Neuronal stem cell (in vitro differentiated cells): ENCODE measurements around the gene GAGE12J.
"Not testable (repeated sequence)": the region's sequence is repeated elsewhere in the genome, so short reads cannot be mapped to it uniquely, and the experiment has no call there.

Experiments used
- DNase-seq: peaks from one replicate; pipeline ENCODE4 v3.0.0-alpha.2; 2013; ENCODE audit warnings: low spot score
- H2AFZ ChIP-seq: one replicate; pipeline ENCODE4 v1.6.1; 2013; ENCODE audit warnings: mild to moderate bottlenecking, low read length, inconsistent platforms
- H2AK5ac ChIP-seq: 2 replicates; pipeline ENCODE4 v1.6.1; 2013; ENCODE audit warnings: low read depth, mild to moderate bottlenecking, inconsistent platforms, low read length, moderate library complexity, mixed read lengths
- H2BK120ac ChIP-seq: 2 replicates; pipeline ENCODE4 v1.6.1; 2013; ENCODE audit warnings: low read depth, mild to moderate bottlenecking, inconsistent platforms, low read length, moderate library complexity, mixed read lengths
- H2BK12ac ChIP-seq: one replicate; pipeline ENCODE4 v1.6.1; 2013; ENCODE audit warnings: low read length, inconsistent platforms
- H2BK15ac ChIP-seq: 2 replicates; pipeline ENCODE4 v1.6.1; 2013; ENCODE audit warnings: mild to moderate bottlenecking, low read length, inconsistent platforms, mixed read lengths
- H2BK5ac ChIP-seq: one replicate; pipeline ENCODE4 v1.6.1; 2013; ENCODE audit warnings: inconsistent platforms, mild to moderate bottlenecking, low read length, moderate library complexity
- H3K14ac ChIP-seq: one replicate; pipeline ENCODE4 v1.6.1; 2013; ENCODE audit warnings: low read length, inconsistent platforms
- H3K18ac ChIP-seq: 2 replicates; pipeline ENCODE4 v1.6.1; 2013; ENCODE audit warnings: low read length, inconsistent platforms
- H3K23ac ChIP-seq: 2 replicates; pipeline ENCODE4 v1.6.1; 2013; ENCODE audit warnings: low read depth, mild to moderate bottlenecking, mixed read lengths, low read length, inconsistent platforms; ENCODE audit not compliant: poor library complexity
- H3K27ac ChIP-seq: replicated peaks from 3 replicates; pipeline ENCODE4 v1.5.1; 2013; ENCODE audit warnings: low read length, inconsistent platforms
- H3K27me3 ChIP-seq, 3 experiments: 2 replicates each; pipeline ENCODE4 v1.6.1; 2013; ENCODE audit warnings: low read length in 3 of 3, mild to moderate bottlenecking in 2 of 3, inconsistent platforms in 1 of 3, low read depth in 1 of 3, mixed read lengths in 1 of 3, moderate library complexity in 1 of 3; ENCODE audit not compliant: control insufficient read depth in 3 of 3, insufficient read depth in 3 of 3
- H3K36me3 ChIP-seq, 2 donors: replicated peaks in 1 of 2; 2 replicates each; pipeline ENCODE4 v1.6.1; 2013; ENCODE audit warnings: low read length in 2 of 2; ENCODE audit not compliant: control insufficient read depth in 2 of 2, insufficient read depth in 2 of 2
- H3K4ac ChIP-seq: 2 replicates; pipeline ENCODE4 v1.6.1; 2013; ENCODE audit warnings: inconsistent platforms, mild to moderate bottlenecking, low read length, moderate library complexity
- H3K4me1 ChIP-seq, 2 donors: 1 replicate in 1 of 2; 2 replicates in 1 of 2; pipeline ENCODE4 v1.6.1; 2013; ENCODE audit warnings: low read length in 2 of 2, low read depth in 1 of 2; ENCODE audit not compliant: control insufficient read depth in 2 of 2, insufficient read depth in 1 of 2
- H3K4me2 ChIP-seq: one replicate; pipeline ENCODE4 v1.6.1; 2013; ENCODE audit warnings: mild to moderate bottlenecking, low read length, inconsistent platforms; ENCODE audit not compliant: insufficient read depth, poor library complexity, severe bottlenecking
- H3K4me3 ChIP-seq, 2 donors: 2 replicates each; pipeline ENCODE4 v1.5.1; 2013; ENCODE audit warnings: low read length in 2 of 2, mild to moderate bottlenecking in 2 of 2, inconsistent platforms in 1 of 2, moderate library complexity in 1 of 2
- H3K79me1 ChIP-seq: one replicate; pipeline ENCODE4 v1.6.1; 2013; ENCODE audit warnings: low read depth, mild to moderate bottlenecking, inconsistent platforms, low read length, moderate library complexity
- H3K9ac ChIP-seq: one replicate; pipeline ENCODE4 v1.6.1; 2013; ENCODE audit warnings: mild to moderate bottlenecking, low read depth, low read length, inconsistent platforms; ENCODE audit not compliant: poor library complexity
- H3K9me3 ChIP-seq, 2 donors: replicated peaks in 1 of 2; 2 replicates each; pipeline versions ENCODE3 to v1.6.1; 2013; ENCODE audit warnings: low read length in 2 of 2, mild to moderate bottlenecking in 2 of 2, inconsistent platforms in 1 of 2, low read depth in 1 of 2, mixed read lengths in 1 of 2, moderate library complexity in 1 of 2; ENCODE audit not compliant: control insufficient read depth in 2 of 2, insufficient read depth in 1 of 2
- H4K8ac ChIP-seq: one replicate; pipeline ENCODE4 v1.6.1; 2013; ENCODE audit warnings: low read depth, mild to moderate bottlenecking, inconsistent platforms, low read length, moderate library complexity
- H4K91ac ChIP-seq: one replicate; pipeline ENCODE4 v1.6.1; 2013; ENCODE audit warnings: low read length, low read depth, mild to moderate bottlenecking, inconsistent platforms; ENCODE audit not compliant: poor library complexity
- WGBS, 2 donors: extraction: QIAGEN DNeasy Blood & Tissue Kit; methylation state at CpG; one replicate each; pipeline ENCODE4 v1.1.7; 2013; ENCODE audit warnings: missing lambda C conversion rate in 2 of 2, mixed read lengths in 1 of 2; ENCODE audit not compliant: insufficient read length in 2 of 2, insufficient replicate concordance in 1 of 2; ENCODE audit errors: extremely low coverage in 2 of 2; 5-methylcytosine and 5-hydroxymethylcytosine counted together

The GAGE12J gene

GRCh38 chrX:49322266-49322665 lies 429 bp downstream of the GAGE12J start:
- H3K14ac ChIP-seq, H3K23ac ChIP-seq, H3K4me2 ChIP-seq, H3K4ac ChIP-seq, H2BK5ac ChIP-seq, H4K91ac ChIP-seq, H3K9me3 ChIP-seq, H3K4me3 ChIP-seq, H3K4me1 ChIP-seq, H3K36me3 ChIP-seq, H3K27ac ChIP-seq, H2BK120ac ChIP-seq, H3K27me3 ChIP-seq, H4K8ac ChIP-seq, H2BK15ac ChIP-seq, H2BK12ac ChIP-seq, H3K79me1 ChIP-seq, DNase-seq, H3K9ac ChIP-seq, H2AFZ ChIP-seq, H2AK5ac ChIP-seq, H3K18ac ChIP-seq: not testable (repeated sequence)
- no CpG with 5 or more reads among the region's 27 CpGs for WGBS, 2 donors

GRCh38 chrX:49323735-49324134 lies 1.9 kb downstream of the GAGE12J start:
- not testable (repeated sequence) for H3K9ac ChIP-seq, H3K23ac ChIP-seq, H3K18ac ChIP-seq, H2BK15ac ChIP-seq, H4K91ac ChIP-seq, H3K79me1 ChIP-seq, H3K27ac ChIP-seq, H2AK5ac ChIP-seq, H4K8ac ChIP-seq, H2BK120ac ChIP-seq, DNase-seq, H3K27me3 ChIP-seq, H2BK5ac ChIP-seq, H3K4me1 ChIP-seq, H2AFZ ChIP-seq, H3K14ac ChIP-seq, H3K4ac ChIP-seq, H2BK12ac ChIP-seq, H3K36me3 ChIP-seq, H3K9me3 ChIP-seq, H3K4me3 ChIP-seq, H3K4me2 ChIP-seq
- WGBS, 2 donors = no CpG with 5 or more reads among the region's 7 CpGs

DNA sequence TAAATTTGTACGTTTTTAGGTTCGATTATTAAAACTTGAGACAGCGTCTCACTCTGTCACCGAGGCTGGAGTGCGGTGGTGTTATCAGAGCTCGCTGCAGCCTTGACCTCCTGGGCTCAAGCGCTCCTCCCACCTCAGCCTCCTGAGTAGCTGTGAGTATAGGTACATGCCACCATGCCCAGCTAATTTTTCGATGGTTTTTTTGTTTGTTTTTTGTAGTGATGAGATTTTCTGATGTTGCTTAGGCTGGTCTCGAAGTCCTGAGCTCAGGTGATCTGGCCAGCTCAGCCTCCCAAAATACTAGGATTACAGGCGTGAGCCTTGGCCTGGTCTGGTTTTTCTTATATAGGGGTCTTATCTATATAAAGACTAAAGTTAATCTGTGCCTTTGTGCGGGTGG lies 8.6 kb downstream of the GAGE12J start:
- H3K79me1 ChIP-seq, H3K14ac ChIP-seq, H2BK120ac ChIP-seq, H3K18ac ChIP-seq, H2BK12ac ChIP-seq, H4K8ac ChIP-seq, DNase-seq, H3K4me2 ChIP-seq, H3K9ac ChIP-seq, H3K4me1 ChIP-seq, H2BK5ac ChIP-seq, H3K4me3 ChIP-seq, H3K27ac ChIP-seq, H3K36me3 ChIP-seq, H4K91ac ChIP-seq, H3K4ac ChIP-seq, H2AFZ ChIP-seq, H3K9me3 ChIP-seq, H3K23ac ChIP-seq, H2BK15ac ChIP-seq, H2AK5ac ChIP-seq, H3K27me3 ChIP-seq: not testable (repeated sequence)
- WGBS, 2 donors = no CpG with 5 or more reads among the region's 11 CpGs

GRCh38 chrX:49331282-49331681 lies 9.4 kb downstream of the GAGE12J start, which contains the start of gene GAGE13:
Gene GAGE13 (plus strand): TSS chrX:49331582. CDS start chrX:49332738, 1,156 bp downstream.
- H3K4me3 ChIP-seq, H3K18ac ChIP-seq, H3K23ac ChIP-seq, H3K27me3 ChIP-seq, H3K4me1 ChIP-seq, H4K8ac ChIP-seq, DNase-seq, H2BK5ac ChIP-seq, H2AK5ac ChIP-seq, H3K4ac ChIP-seq, H3K9me3 ChIP-seq, H2BK15ac ChIP-seq, H3K4me2 ChIP-seq, H2AFZ ChIP-seq, H3K36me3 ChIP-seq, H2BK120ac ChIP-seq, H3K9ac ChIP-seq, H3K79me1 ChIP-seq, H3K27ac ChIP-seq, H2BK12ac ChIP-seq, H4K91ac ChIP-seq: not testable (repeated sequence)
- WGBS, 2 donors = no CpG with 5 or more reads among the region's 16 CpGs
- H3K14ac ChIP-seq = peak within 1 kb of the TSS; percentile 56
